Adipocyte (in vitro differentiated cells): Measurements from ENCODE around the gene STMND1.
A peak's percentile ranks its signal among the peaks of the same experiment; 100 is the strongest.

ENCODE experiments used
- DNase-seq: peaks from one replicate; pipeline ENCODE4 v3.0.0-alpha.2; 2015; ENCODE audit warnings: low read depth
- H3K27me3 ChIP-seq: replicated peaks from 2 replicates; pipeline ENCODE4 v1.7.0; 2013; ENCODE audit warnings: mild to moderate bottlenecking, low read length, moderate library complexity; ENCODE audit not compliant: control insufficient read depth, insufficient read depth
- H3K36me3 ChIP-seq: 2 replicates; pipeline ENCODE4 v1.7.0; 2013; ENCODE audit warnings: low read length, mild to moderate bottlenecking, moderate library complexity; ENCODE audit not compliant: control insufficient read depth, insufficient read depth, severe bottlenecking
- H3K4me1 ChIP-seq: 2 replicates; pipeline ENCODE4 v1.7.0; 2013; ENCODE audit warnings: mild to moderate bottlenecking, low read length, moderate library complexity; ENCODE audit not compliant: control insufficient read depth, insufficient read depth
- H3K4me3 ChIP-seq: 2 replicates; pipeline ENCODE4 v1.7.0; 2013; ENCODE audit warnings: mild to moderate bottlenecking, low read length, moderate library complexity
- H3K9ac ChIP-seq: 2 replicates; pipeline ENCODE4 v1.7.0; 2013; ENCODE audit warnings: mild to moderate bottlenecking, low read length, moderate library complexity
- H3K9me3 ChIP-seq: 2 replicates; pipeline ENCODE4 v1.7.0; 2013; ENCODE audit warnings: mild to moderate bottlenecking, low read length, moderate library complexity; ENCODE audit not compliant: control insufficient read depth

STMND1 gene

DNA sequence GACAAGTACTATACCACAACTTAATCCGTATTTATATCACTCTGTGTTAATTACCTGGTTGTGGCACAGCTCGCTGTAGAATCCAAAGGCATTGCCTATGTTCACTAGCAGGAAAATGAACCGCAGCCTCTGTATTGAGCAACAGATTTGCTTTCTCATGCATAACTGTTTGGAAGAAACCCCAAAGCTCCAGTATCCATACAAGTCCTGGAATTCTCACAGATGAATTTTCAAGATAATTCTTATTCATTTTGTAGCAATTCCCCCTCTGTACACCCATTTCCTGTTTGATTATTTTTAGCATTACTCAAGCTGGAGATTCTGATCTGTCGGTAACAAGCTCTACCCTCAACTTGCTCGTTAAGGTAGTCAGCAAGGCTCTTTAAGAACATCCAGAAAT is 63.5 kb downstream of the STMND1 start:
- Histone ChIP-seq H3K9me3 (no peaks in the 10 kb centered on the region), H3K36me3 (no peaks in the 10 kb centered on the region), H3K9ac (no peak overlapping the region), H3K4me3 (no peak overlapping the region), H3K4me1 (no peaks in the 10 kb centered on the region), H3K27me3 (peaks cover 14% of the 10 kb centered on the region)
- DNase-seq, result peak; percentile 70

DNA sequence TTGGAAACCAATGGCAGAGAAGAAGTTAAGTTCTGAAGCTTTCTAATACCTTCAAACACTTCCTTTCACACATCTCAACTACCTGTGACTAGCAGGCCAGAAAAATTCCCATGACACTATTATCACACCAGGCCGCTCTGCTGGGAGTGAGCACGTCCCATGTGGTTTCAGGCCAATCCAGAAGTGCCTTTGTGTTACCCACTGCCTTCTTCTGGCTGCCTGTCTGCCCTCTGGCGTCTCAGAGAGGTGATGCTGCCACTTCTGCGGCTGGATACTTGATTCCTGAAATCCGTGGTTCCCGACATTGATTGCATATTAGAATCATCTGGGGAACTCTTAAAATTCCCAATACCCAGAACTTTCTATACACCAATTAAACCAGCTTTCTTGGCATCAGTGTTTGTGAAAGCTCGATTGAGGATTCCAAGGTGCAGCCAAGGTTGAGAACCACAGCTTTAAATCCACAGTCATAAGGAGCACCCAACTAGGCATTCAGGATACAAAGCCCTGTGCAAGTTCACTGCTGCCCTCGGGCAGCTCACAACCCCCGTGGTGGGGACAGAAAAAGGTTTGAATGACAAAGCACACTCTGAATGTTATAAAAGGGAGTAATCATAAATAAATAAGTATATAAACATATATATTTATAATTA is 65.6 kb downstream of the STMND1 start:
- Histone ChIP-seq H3K4me1 (no peaks in the 10 kb centered on the region), H3K9ac (no peak overlapping the region), H3K36me3 (no peaks in the 10 kb centered on the region), H3K27me3 (no peaks in the 10 kb centered on the region), H3K9me3 (no peaks in the 10 kb centered on the region), H3K4me3 (no peak overlapping the region)
- DNase-seq, result peak; percentile 34

DNA sequence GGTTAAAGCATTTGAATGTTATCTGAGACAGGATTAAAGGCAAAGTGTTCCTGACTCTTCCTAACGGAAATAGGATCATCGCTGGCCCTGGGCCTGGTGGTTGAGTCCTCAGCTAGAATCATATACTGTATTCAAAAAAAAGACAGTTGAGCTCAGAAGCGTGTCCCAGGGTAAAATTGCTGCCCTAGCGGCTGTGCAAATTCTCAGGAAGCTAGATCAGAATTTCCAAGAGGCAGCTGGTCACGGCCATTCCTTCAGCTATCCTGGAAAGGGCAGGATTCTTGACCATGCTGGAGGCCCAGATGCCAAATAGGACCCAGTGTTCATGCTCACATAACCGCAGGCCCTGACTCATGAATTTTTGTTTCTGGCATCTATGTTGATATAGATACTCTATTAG is 67.4 kb downstream of the STMND1 start:
- no peaks in the 10 kb centered on the region for H3K9me3 ChIP-seq
- H3K9ac ChIP-seq, result no peak overlapping the region
- H3K27me3 ChIP-seq, result no peaks in the 10 kb centered on the region
- no peaks in the 10 kb centered on the region for H3K36me3 ChIP-seq
- DNase-seq, result no peak
- H3K4me3 ChIP-seq, result no peak overlapping the region
- H3K4me1 ChIP-seq, result no peaks in the 10 kb centered on the region

DNA sequence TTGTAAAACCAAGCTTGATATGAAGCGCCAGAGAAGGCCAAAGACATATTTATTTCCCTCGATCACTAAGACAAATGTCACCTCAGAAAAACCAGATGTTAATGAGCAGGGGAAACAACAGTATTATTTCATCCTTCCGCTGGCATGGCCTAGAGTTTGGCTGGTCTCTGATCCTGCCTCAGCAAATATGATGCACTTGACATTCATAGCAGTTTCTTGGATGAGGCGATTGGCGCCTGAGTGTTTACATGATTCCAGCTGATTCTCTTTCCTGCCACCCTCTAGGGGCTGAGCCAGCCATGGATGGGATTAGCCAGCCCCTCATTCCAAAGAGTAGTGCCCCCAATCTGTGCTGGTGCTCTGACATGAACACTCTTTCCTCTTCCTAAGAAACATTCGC is 67.9 kb downstream of the STMND1 start:
- Histone ChIP-seq H3K36me3 (no peaks in the 10 kb centered on the region), H3K9me3 (no peaks in the 10 kb centered on the region), H3K4me3 (no peak overlapping the region), H3K4me1 (no peaks in the 10 kb centered on the region), H3K27me3 (no peaks in the 10 kb centered on the region), H3K9ac (no peak overlapping the region)
- no peak for DNase-seq

- Histone ChIP-seq H3K4me3 (no peak overlapping the region), H3K4me1 (no peaks in the 10 kb centered on the region), H3K27me3 (no peaks in the 10 kb centered on the region), H3K9ac (no peak overlapping the region), H3K9me3 (peaks cover 4% of the 10 kb centered on the region), H3K36me3 (no peaks in the 10 kb centered on the region)
- no peak for DNase-seq
Observed at GRCh38 chr6:17172836-17173470, 71.1 kb downstream of the STMND1 start.

- H3K4me1 ChIP-seq, result no peaks in the 10 kb centered on the region
- peaks cover 4% of the 10 kb centered on the region for H3K9me3 ChIP-seq
- no peak overlapping the region for H3K4me3 ChIP-seq
- H3K27me3 ChIP-seq, result no peaks in the 10 kb centered on the region
- no peak overlapping the region for H3K9ac ChIP-seq
- H3K36me3 ChIP-seq, result no peaks in the 10 kb centered on the region
- DNase-seq, result no peak
Observed at GRCh38 chr6:17178326-17178725, 76.5 kb downstream of the STMND1 start.

DNA sequence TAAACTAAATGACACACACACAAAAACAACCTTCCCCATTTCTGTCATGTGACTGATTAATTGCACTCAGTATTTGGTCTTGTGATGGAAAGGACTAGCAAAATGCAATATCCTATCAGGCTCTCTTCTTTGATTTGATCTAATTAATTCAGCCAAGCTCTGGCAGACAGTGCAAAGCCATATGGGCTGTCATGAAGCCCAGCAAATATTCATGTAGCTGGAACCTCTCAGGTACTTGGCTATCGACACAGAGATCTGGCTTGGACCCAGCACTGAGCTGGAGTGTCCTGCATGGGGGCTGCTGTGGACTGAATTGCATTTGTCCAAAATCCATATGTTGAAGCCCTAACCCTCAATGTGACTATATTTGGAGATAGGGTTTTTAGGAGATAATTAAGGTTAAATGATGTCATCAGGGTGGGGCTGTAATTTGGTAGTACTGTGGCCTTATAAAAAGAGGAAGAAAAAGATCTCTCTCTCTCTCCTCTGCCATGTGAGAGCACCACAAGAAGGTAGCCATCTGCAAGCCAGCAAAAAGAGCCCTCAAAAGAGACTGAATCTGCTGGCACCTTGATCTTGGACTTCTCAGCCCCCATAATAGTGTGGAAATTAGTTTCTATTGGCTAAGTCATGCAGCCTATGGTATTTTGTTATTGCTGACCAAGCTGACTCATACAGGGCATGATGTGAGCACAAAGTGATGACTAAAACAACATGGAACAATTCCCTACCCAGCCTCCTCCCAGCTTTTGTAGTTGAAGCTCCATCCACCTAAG is 77.1 kb downstream of the STMND1 start:
- DNase-seq, result no peak
- H3K27me3 ChIP-seq, result no peaks in the 10 kb centered on the region

DNA sequence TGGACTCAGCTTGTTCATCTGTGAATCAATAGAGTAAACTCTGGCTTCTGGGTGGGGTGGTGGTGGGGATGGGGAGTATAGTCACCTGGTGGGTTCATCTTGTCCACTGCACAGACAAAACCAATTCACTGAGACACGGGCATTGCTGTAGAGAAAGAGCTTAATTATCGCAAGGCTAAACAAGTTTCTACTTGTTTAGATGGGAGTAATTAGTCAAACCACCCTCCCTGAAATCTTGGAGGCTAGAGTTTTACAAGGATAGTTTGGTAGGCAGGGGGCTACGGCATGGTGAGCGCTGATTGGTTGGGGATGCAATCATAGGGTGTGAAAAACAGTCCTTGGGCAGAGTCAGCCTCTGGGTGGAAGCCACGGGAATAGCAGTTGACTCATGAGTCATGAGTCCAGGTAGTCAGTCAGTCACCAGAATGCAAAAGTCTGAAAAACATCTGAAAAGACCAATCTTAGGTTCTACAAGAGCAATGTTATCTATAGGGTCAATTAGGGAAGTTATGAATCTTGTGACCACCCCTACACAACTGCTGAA is 77.8 kb downstream of the STMND1 start:
- peaks cover 4% of the 10 kb centered on the region for H3K9me3 ChIP-seq
- H3K4me3 ChIP-seq, result no peak overlapping the region
- H3K4me1 ChIP-seq, result no peaks in the 10 kb centered on the region

More for the DNA sequence above, 77.1 kb downstream of the STMND1 start:
- no peaks in the 10 kb centered on the region for H3K4me1 ChIP-seq
- no peaks in the 10 kb centered on the region for H3K36me3 ChIP-seq
- peaks cover 4% of the 10 kb centered on the region for H3K9me3 ChIP-seq
- no peak overlapping the region for H3K4me3 ChIP-seq
- H3K9ac ChIP-seq, result no peak overlapping the region

More for the DNA sequence above, 77.8 kb downstream of the STMND1 start:
- Histone ChIP-seq H3K9ac (no peak overlapping the region), H3K27me3 (no peaks in the 10 kb centered on the region), H3K36me3 (no peaks in the 10 kb centered on the region)
- DNase-seq, result no peak
